T follicular helper cell (primary cell): ENCODE data around the gene STXBP5L.
A peak's percentile ranks its signal among the peaks of the same experiment; 100 is the strongest.
"Not testable (repeated sequence)": the region's sequence is repeated elsewhere in the genome, so short reads cannot be mapped to it uniquely, and the experiment has no call there.

Experiments
- DNase-seq: peaks from one replicate; pipeline ENCODE4 v3.0.0-alpha.2; 2020; ENCODE audit warnings: low read depth

STXBP5L gene

GRCh38 chr3:121431726-121432517, 523.9 kb downstream of the STXBP5L start:
- DNase-seq: peak; percentile 26

GRCh38 chr3:121436074-121436473, 528.1 kb downstream of the STXBP5L start:
- DNase-seq: no peak

DNA sequence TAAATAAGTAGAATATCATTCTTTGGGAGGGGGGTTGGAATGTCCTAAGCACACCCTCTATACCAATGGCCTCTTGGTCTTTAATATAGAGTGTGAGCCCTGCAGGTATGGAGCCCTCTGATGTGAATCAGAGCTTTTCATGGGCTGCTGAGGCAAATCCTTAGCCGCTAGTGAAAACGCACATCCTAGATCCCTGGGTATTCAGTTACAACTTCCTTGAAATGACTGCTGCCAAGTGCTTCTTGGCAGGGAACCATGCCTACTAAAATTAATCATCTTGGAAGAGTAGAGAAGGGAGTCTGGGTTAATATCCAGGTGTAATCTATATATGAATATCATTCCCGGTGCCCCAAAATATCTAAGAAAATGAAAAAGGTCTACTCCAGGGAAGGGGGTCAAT, 528.6 kb downstream of the STXBP5L start:
- DNase-seq: no peak

GRCh38 chr3:121443456-121443855, 535.5 kb downstream of the STXBP5L start:
- DNase-seq: no peak

- not testable (repeated sequence) for DNase-seq
These were observed 543.7 kb downstream of the STXBP5L start for GRCh38 chr3:121451752-121452151.

GRCh38 chr3:121462565-121462964, 554.6 kb downstream of the STXBP5L start:
- no peak for DNase-seq

GRCh38 chr3:121463745-121464144, 555.7 kb downstream of the STXBP5L start:
- no peak for DNase-seq

- DNase-seq: no peak
These were observed 559.1 kb downstream of the STXBP5L start for GRCh38 chr3:121467085-121467484.

DNA sequence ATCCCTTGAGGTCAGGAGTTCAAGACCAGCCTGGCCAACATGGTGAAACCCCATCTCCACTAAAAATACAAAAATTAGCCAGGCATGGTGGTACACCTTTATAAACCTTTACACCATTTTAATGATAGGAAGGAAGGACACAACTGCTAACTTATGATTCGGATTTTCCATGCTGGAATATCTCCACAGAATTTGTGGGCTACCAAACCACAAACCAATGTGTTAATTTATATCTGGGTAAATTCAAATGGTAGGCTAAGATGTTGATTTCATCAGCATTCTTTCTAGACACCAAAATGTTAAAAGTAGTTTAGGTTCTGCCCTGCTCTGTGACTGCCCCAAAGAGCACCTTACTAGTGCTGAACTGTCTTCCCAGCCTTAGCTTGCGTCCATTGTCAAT, 565.0 kb downstream of the STXBP5L start:
- no peak for DNase-seq
